ENCODE data around the gene PSD4. TPM values are rescaled to one million over a fixed set of nuclear protein-coding genes. Genes with fewer than 3 reads are reported as not detected.

PSD4 gene
- polyA plus RNA-seq, 1 donor from 2014 or later = 0.67 TPM

DNA sequence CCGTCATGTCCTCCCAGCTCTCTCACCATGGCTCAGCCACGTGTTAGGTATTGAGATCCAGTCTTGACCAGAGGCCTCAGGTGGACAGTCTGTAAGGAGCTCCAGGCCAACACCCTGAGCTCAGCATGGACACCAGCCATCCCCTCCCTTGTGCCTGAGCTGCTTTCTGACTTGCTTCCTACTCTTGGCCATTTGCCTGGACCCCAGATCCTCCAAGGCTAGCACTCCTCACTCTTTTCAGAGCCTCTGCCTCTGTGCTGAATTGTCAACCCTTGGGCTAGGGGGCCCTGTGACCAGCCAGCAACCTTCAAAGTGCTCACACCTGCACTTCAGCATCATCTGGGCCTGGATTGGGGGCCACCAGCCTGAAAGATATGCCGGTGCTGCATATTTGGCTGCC is 58.4 kb downstream of the PSD4 start:
- Histone ChIP-seq H3K27ac (ENCODE audit: low read length) (no peak overlapping the region), H3K79me2 (replicated peaks; ENCODE audit: insufficient read depth, low read length) (no peaks in the 10 kb centered on the region), H3K9me3 (ENCODE audit: low read length) (no peaks in the 10 kb centered on the region), H2AFZ (ENCODE audit: low read depth, low read length) (no peak overlapping the region), H3F3A (ENCODE audit: insufficient read depth, low read length, poor library complexity, severe bottlenecking) (no peaks in the 10 kb centered on the region), H3K27me3 (ENCODE audit: insufficient read depth, low read depth, low read length) (no peaks in the 10 kb centered on the region), H3K4me2 (ENCODE audit: low read length) (no peak overlapping the region), H4K20me1 (ENCODE audit: insufficient read depth) (no peaks in the 10 kb centered on the region), H3K9ac (ENCODE audit: low read length) (no peak overlapping the region), H3K4me3 (ENCODE audit: low read length) (no peak overlapping the region), H3K36me3 (ENCODE audit: insufficient read depth, low read length) (no peaks in the 10 kb centered on the region), H3K9me2 (ENCODE audit: insufficient read depth, low read length) (no peaks in the 10 kb centered on the region)
- TF ChIP-seq MXI1 (conservative IDR thresholded peaks at IDR 0.05; ENCODE audit: poor library complexity, severe bottlenecking) = no peak
- TF ChIP-seq, protein P1, sequence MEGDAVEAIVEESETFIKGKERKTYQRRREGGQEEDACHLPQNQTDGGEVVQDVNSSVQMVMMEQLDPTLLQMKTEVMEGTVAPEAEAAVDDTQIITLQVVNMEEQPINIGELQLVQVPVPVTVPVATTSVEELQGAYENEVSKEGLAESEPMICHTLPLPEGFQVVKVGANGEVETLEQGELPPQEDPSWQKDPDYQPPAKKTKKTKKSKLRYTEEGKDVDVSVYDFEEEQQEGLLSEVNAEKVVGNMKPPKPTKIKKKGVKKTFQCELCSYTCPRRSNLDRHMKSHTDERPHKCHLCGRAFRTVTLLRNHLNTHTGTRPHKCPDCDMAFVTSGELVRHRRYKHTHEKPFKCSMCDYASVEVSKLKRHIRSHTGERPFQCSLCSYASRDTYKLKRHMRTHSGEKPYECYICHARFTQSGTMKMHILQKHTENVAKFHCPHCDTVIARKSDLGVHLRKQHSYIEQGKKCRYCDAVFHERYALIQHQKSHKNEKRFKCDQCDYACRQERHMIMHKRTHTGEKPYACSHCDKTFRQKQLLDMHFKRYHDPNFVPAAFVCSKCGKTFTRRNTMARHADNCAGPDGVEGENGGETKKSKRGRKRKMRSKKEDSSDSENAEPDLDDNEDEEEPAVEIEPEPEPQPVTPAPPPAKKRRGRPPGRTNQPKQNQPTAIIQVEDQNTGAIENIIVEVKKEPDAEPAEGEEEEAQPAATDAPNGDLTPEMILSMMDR (IDR thresholded peaks at IDR 0.05; ENCODE audit: poor library complexity, severe bottlenecking) = no peak
- no peak for TF ChIP-seq REST (IDR thresholded peaks at IDR 0.05; ENCODE audit: borderline replicate concordance)
- TF ChIP-seq TAF1 (IDR thresholded peaks at IDR 0.05; ENCODE audit: low read depth) = no peak
- TF ChIP-seq SMC3 (conservative IDR thresholded peaks at IDR 0.05; ENCODE audit: poor library complexity) = no peak
- no peak for TF ChIP-seq POLR2AphosphoS5 (IDR thresholded peaks at IDR 0.05)
- TF ChIP-seq EP300 (conservative IDR thresholded peaks at IDR 0.05; ENCODE audit: poor library complexity, severe bottlenecking) = no peak
- no peak for TF ChIP-seq RAD21 (conservative IDR thresholded peaks at IDR 0.05)
- no peak for TF ChIP-seq EZH2 (IDR thresholded peaks at IDR 0.05; ENCODE audit: borderline replicate concordance, insufficient read depth, low read length, poor library complexity, severe bottlenecking)

DNA sequence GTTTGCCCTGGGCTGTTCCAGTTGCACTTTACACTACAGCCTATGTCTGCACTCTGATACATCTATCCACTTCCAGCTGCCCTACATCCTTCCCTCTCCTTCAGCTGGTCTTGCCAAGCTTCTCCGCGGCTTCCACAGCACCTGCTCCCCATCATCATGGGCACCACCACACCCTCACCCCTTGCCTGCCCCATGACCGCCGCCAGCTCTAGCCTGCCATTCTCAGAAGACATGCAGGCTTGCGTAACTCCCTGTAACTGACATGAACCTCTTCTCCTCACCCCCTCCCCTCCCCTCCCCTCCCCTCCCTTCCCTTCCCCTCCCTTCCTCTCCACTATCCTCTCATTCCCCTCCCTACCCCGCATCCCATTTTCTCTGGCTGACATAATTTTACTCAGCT is 59.0 kb downstream of the PSD4 start:
- no peaks in the 10 kb centered on the region for H3K9me2 ChIP-seq (ENCODE audit: insufficient read depth, low read length)
- no peak overlapping the region for H3K27ac ChIP-seq (ENCODE audit: low read length)
- H3K4me2 ChIP-seq (ENCODE audit: low read length) = no peak overlapping the region
- no peak overlapping the region for H3K4me3 ChIP-seq (ENCODE audit: low read length)
- H3K27me3 ChIP-seq (ENCODE audit: insufficient read depth, low read depth, low read length) = no peaks in the 10 kb centered on the region
- TF ChIP-seq POLR2AphosphoS5 (IDR thresholded peaks at IDR 0.05) (no peak), MXI1 (conservative IDR thresholded peaks at IDR 0.05; ENCODE audit: poor library complexity, severe bottlenecking) (no peak), REST (IDR thresholded peaks at IDR 0.05; ENCODE audit: borderline replicate concordance) (no peak), TAF1 (IDR thresholded peaks at IDR 0.05; ENCODE audit: low read depth) (no peak), SMC3 (conservative IDR thresholded peaks at IDR 0.05; ENCODE audit: poor library complexity) (no peak), RAD21 (conservative IDR thresholded peaks at IDR 0.05) (no peak), EZH2 (IDR thresholded peaks at IDR 0.05; ENCODE audit: borderline replicate concordance, insufficient read depth, low read length, poor library complexity, severe bottlenecking) (no peak), EP300 (conservative IDR thresholded peaks at IDR 0.05; ENCODE audit: poor library complexity, severe bottlenecking) (no peak)
- TF ChIP-seq, protein P1 (IDR thresholded peaks at IDR 0.05; ENCODE audit: poor library complexity, severe bottlenecking) = no peak
- H3F3A ChIP-seq (ENCODE audit: insufficient read depth, low read length, poor library complexity, severe bottlenecking) = no peaks in the 10 kb centered on the region
- H3K9ac ChIP-seq (ENCODE audit: low read length) = no peak overlapping the region
- H3K36me3 ChIP-seq (ENCODE audit: insufficient read depth, low read length) = no peaks in the 10 kb centered on the region
- no peak overlapping the region for H2AFZ ChIP-seq (ENCODE audit: low read depth, low read length)
- no peaks in the 10 kb centered on the region for H3K79me2 ChIP-seq (replicated peaks; ENCODE audit: insufficient read depth, low read length)
- H4K20me1 ChIP-seq (ENCODE audit: insufficient read depth) = no peaks in the 10 kb centered on the region
- no peaks in the 10 kb centered on the region for H3K9me3 ChIP-seq (ENCODE audit: low read length)
